Chondrocyte (in vitro differentiated cells): ENCODE results near the gene CYP27C1. TPM values are rescaled to one million over a fixed set of nuclear protein-coding genes. Genes with fewer than 3 reads are reported as not detected.

Source experiments
- DNase-seq: peaks from one replicate; pipeline ENCODE4 v3.0.0; 2021; ENCODE audit warnings: mixed read lengths, low spot score
- H3K27ac Mint-ChIP-seq: one replicate; pipeline ENCODE4 v1.8.0; 2021; ENCODE audit warnings: mild to moderate bottlenecking, moderate library complexity, mixed read lengths; ENCODE audit not compliant: unreplicated experiment
- H3K27me3 Mint-ChIP-seq: 2 replicates; pipeline ENCODE4 v1.8.0; 2021; ENCODE audit warnings: low read depth, mixed read lengths
- H3K36me3 Mint-ChIP-seq: 2 replicates; pipeline ENCODE4 v1.8.0; 2021; ENCODE audit warnings: low read depth, mixed read lengths
- H3K4me1 Mint-ChIP-seq: 2 replicates; pipeline ENCODE4 v1.8.0; 2021; ENCODE audit warnings: low read depth, mild to moderate bottlenecking, mixed read lengths
- H3K4me3 Mint-ChIP-seq: one replicate; pipeline ENCODE4 v1.8.0; 2021; ENCODE audit warnings: mild to moderate bottlenecking, moderate library complexity, mixed read lengths; ENCODE audit not compliant: unreplicated experiment
- H3K9me3 Mint-ChIP-seq: 2 replicates; pipeline ENCODE4 v1.8.0; 2021; ENCODE audit warnings: low read depth, mixed read lengths
- CTCF ChIP-seq: fragments of 200-600 bp; sonication (generic); IDR thresholded peaks from 2 replicates; pipeline ENCODE4 v1.5.0; 2021; ENCODE audit warnings: antibody characterized with exemption, mild to moderate bottlenecking, moderate library complexity
- total RNA-seq: library from RNA; stranded (reverse); gene quantifications from 3 replicates; pipeline ENCODE4 v1.2.1, GENCODE V29; 2021

CYP27C1 gene
- total RNA-seq, 1 donor from 2014 or later: 11.7 TPM

GRCh38 chr2:127149384-127149783 is 70.7 kb downstream of the CYP27C1 start:
- TF ChIP-seq CTCF: no peak
- H3K4me3 Mint-ChIP-seq: no peak overlapping the region
- H3K4me1 Mint-ChIP-seq: peaks cover 68% of the 10 kb centered on the region
- no peaks in the 10 kb centered on the region for H3K27me3 Mint-ChIP-seq
- no peak for DNase-seq
- peaks cover 6% of the 10 kb centered on the region for H3K9me3 Mint-ChIP-seq
- H3K36me3 Mint-ChIP-seq: peaks cover 3% of the 10 kb centered on the region
- peak overlapping the region; percentile 89 for H3K27ac Mint-ChIP-seq

- no peak overlapping the region for H3K4me3 Mint-ChIP-seq
- peaks cover 6% of the 10 kb centered on the region for H3K9me3 Mint-ChIP-seq
- peaks cover 3% of the 10 kb centered on the region for H3K36me3 Mint-ChIP-seq
- DNase-seq: no peak
- peaks cover 62% of the 10 kb centered on the region for H3K4me1 Mint-ChIP-seq
- TF ChIP-seq CTCF: no peak
- H3K27ac Mint-ChIP-seq: peak overlapping the region; percentile 90
- H3K27me3 Mint-ChIP-seq: no peaks in the 10 kb centered on the region
Observed at GRCh38 chr2:127146820-127147502, 73.1 kb downstream of the CYP27C1 start.

GRCh38 chr2:127146071-127146725 is 73.9 kb downstream of the CYP27C1 start:
- DNase-seq: no peak

GRCh38 chr2:127145280-127145895 is 74.7 kb downstream of the CYP27C1 start:
- no peaks in the 10 kb centered on the region for H3K27me3 Mint-ChIP-seq
- TF ChIP-seq CTCF: no peak
- peaks cover 2% of the 10 kb centered on the region for H3K36me3 Mint-ChIP-seq
- peaks cover 62% of the 10 kb centered on the region for H3K4me1 Mint-ChIP-seq
- peak overlapping the region; percentile 97 for H3K27ac Mint-ChIP-seq
- H3K9me3 Mint-ChIP-seq: peaks cover 2% of the 10 kb centered on the region
- no peak overlapping the region for H3K4me3 Mint-ChIP-seq
- no peak for DNase-seq

More at GRCh38 chr2:127146071-127146725, 73.9 kb downstream of the CYP27C1 start:
- Mint-ChIP-seq H3K27ac (peak overlapping the region; percentile 97), H3K4me3 (no peak overlapping the region), H3K9me3 (peaks cover 6% of the 10 kb centered on the region), H3K27me3 (no peaks in the 10 kb centered on the region), H3K4me1 (peaks cover 62% of the 10 kb centered on the region), H3K36me3 (peaks cover 3% of the 10 kb centered on the region)
- no peak for TF ChIP-seq CTCF
